ENCODE measurements around the gene REEP6. TPM values are rescaled to one million over a fixed set of nuclear protein-coding genes. Genes with fewer than 3 reads are reported as not detected.
"Not testable (repeated sequence)": the region's sequence is repeated elsewhere in the genome, so short reads cannot be mapped to it uniquely, and the experiment has no call there.

Gene REEP6
- total and polyA plus RNA-seq, 7 donors = 0.23 to 2.0 (median 1.3) TPM

DNA sequence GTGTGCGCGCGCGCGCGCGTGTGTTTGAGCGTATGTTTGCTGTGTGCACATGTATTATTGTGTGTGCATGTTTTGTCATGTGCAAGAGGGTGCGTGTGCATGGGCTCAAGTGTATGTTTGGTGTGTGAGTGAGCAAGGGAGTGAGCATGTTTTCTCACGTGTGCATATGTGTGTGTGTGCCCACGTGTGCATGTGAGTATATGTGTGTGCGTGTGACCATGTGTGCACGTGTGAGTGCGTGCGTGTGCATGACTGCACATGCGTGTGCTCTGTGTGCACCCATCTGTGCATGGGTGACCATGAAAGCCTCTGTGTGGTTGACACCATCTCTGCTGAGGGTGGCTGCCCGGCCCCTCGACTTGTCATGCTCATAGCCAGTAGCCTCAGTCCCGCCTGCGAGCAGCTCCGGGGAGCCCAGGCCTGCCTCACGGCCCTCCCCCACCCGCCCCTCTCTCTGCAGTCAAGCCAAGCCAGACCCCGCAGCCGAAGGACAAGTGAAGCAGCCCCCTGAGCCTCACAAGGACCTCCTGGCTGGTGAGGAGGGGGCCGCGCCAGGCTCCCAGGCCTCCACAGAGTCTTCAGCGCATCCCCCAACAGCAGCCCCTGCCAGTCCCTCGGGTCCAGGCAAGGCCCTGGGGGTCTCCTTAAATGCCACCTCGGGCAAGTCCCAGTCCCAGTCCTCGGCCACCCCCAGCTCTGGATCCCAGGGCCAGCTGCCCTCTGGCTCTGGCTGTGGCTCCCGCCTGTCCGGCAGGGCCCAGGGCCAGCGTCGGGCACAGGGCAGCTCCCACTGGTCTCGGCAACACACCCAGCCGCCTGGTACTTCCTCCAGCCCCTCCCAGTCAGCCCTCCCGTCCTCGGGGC, 6.0 kb downstream of the REEP6 start:
- Histone ChIP-seq H3K27ac (no peak overlapping the region), H3K27me3 (ENCODE audit: insufficient read depth in 3 of 3, low read length in 2 of 3) (peaks cover 0 to 20% (median 7%) of the 10 kb centered on the region in 3 donors), H3K36me3 (ENCODE audit: insufficient read depth in 1 of 2, low read depth in 1 of 2) (no peaks in the 10 kb centered on the region), H3K4me1 (no peaks in the 10 kb centered on the region), H3K4me3 (no peak overlapping the region), H3K9me3 (no peaks in the 10 kb centered on the region)
- intact Hi-C loops (cut with DNase I) = no loop called here
- DNase-seq (no peak), ATAC-seq (no peak)
- TF ChIP-seq, protein P1, sequence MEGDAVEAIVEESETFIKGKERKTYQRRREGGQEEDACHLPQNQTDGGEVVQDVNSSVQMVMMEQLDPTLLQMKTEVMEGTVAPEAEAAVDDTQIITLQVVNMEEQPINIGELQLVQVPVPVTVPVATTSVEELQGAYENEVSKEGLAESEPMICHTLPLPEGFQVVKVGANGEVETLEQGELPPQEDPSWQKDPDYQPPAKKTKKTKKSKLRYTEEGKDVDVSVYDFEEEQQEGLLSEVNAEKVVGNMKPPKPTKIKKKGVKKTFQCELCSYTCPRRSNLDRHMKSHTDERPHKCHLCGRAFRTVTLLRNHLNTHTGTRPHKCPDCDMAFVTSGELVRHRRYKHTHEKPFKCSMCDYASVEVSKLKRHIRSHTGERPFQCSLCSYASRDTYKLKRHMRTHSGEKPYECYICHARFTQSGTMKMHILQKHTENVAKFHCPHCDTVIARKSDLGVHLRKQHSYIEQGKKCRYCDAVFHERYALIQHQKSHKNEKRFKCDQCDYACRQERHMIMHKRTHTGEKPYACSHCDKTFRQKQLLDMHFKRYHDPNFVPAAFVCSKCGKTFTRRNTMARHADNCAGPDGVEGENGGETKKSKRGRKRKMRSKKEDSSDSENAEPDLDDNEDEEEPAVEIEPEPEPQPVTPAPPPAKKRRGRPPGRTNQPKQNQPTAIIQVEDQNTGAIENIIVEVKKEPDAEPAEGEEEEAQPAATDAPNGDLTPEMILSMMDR (IDR thresholded peaks at IDR 0.05) = no peak
- 59 to 60% (median 60%) methylated on average over 39 of the region's 39 CpGs for WGBS, 3 donors

DNA sequence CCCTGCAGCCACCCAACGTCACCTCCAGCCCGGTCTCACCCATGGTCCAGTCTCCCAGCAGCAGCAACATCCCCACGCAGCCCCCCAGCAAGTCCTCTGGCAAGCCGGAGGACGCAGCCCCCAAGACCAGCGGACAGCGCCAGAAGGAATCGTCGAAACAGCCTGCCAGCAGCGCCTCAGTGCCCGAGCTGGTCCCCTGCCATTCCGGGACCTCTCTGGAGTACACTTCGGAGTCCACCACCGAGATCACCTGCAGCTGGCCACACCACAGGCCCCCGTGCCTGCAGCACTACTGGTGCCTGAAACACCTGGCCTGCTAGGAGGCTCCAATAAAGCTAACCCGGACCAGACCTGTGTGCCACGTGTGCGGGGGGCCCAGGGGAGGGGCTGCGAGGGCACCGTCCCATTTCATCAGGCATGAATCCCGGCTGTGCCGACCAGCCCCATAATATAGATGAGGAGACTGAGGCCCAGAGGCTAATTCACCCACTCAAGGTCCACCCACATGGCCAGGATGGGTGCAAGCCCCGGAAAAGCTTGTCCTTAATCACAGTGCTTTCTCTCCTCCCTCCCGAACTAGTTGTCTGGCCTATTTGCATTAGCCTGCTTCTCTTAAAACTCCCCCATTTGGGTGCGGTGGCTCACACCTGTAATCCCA, 6.7 kb downstream of the REEP6 start:
- no peak overlapping the region for H3K4me3 ChIP-seq
- no peak overlapping the region for H3K27ac ChIP-seq
- TF ChIP-seq, protein P1 (IDR thresholded peaks at IDR 0.05) = no peak
- H3K4me1 ChIP-seq = peaks cover under 1% of the 10 kb centered on the region
- intact Hi-C loops (cut with DNase I) = no loop called here
- DNase-seq (no peak), ATAC-seq (no peak)
- WGBS, 3 donors = 66 to 67% (median 67%) methylated on average over 25 of the region's 25 CpGs
- no peaks in the 10 kb centered on the region for H3K36me3 ChIP-seq (ENCODE audit: insufficient read depth in 1 of 2, low read depth in 1 of 2)
- H3K9me3 ChIP-seq = no peaks in the 10 kb centered on the region
- peaks cover 0 to 28% (median 9%) of the 10 kb centered on the region in 3 donors for H3K27me3 ChIP-seq (ENCODE audit: insufficient read depth in 3 of 3, low read length in 2 of 3)

DNA sequence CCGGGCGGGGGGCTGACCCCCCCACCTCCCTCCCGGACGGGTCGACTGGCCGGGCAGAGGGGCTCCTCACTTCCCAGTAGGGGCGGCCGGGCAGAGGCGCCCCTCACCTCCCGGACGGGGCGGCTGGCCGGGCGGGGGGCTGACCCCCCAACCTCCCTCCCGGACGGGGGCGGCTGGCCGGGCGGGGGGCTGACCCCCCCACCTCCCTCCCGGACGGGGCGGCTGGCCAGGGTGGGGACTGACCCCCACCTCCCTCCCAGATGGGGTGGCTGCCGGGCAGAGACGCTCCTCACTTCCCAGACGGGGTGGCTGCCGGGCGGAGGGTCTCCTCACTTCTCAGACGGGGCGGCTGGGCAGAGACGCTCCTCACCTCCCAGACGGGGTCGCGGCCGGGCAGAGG, 8.2 kb downstream of the REEP6 start:
- not testable (repeated sequence) for ATAC-seq, DNase-seq
- H3K27me3 ChIP-seq (ENCODE audit: insufficient read depth in 3 of 3, low read length in 2 of 3) = peaks cover 0 to 33% (median 11%) of the 10 kb centered on the region in 3 donors

DNA sequence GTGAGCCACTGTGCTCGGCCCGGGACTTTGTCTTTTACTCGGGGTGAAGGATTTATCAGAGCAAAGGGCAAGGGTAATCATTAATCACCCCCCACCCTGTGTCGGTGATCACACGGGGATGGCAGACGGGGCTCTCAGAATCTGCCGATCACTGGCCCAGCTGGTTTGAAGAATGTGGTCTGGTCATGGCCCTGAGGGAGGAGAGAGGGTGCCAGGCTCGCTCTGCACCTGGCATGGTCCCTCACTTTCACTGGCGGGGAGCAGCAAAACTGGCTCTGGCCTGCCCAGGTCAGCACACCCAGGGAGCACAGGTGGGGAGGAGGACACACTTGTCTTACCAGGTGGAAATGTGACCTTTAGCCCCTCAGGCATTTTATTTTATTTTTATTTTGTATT, 10.2 kb downstream of the REEP6 start:
- Histone ChIP-seq H3K36me3 (ENCODE audit: insufficient read depth in 1 of 2, low read depth in 1 of 2) (peaks cover 0 to 7% of the 10 kb centered on the region in 2 donors), H3K27me3 (ENCODE audit: insufficient read depth in 3 of 3, low read length in 2 of 3) (peaks cover 0 to 31% (median 11%) of the 10 kb centered on the region in 3 donors), H3K9me3 (no peaks in the 10 kb centered on the region), H3K4me1 (peaks cover 12% of the 10 kb centered on the region), H3K27ac (no peak overlapping the region), H3K4me3 (no peak overlapping the region)
- 20 to 28% (median 27%) methylated on average over 9 of the region's 9 CpGs for WGBS, 3 donors
- peak in 1 of 4 donors; percentile 23 for ATAC-seq
- intact Hi-C loops (cut with DNase I) = no loop called here
- TF ChIP-seq, protein P1 (IDR thresholded peaks at IDR 0.05) = no peak
- DNase-seq = no peak

More for the DNA sequence above, 8.2 kb downstream of the REEP6 start:
- 80 to 88% (median 83%) methylated on average over 2 to 29 of the region's 34 CpGs for WGBS, 3 donors
- H3K36me3 ChIP-seq (ENCODE audit: insufficient read depth in 1 of 2, low read depth in 1 of 2); H3K27ac ChIP-seq; intact Hi-C loops (cut with DNase I); H3K4me3 ChIP-seq; H3K9me3 ChIP-seq: not testable (repeated sequence)
- peaks cover 12% of the 10 kb centered on the region for H3K4me1 ChIP-seq

DNA sequence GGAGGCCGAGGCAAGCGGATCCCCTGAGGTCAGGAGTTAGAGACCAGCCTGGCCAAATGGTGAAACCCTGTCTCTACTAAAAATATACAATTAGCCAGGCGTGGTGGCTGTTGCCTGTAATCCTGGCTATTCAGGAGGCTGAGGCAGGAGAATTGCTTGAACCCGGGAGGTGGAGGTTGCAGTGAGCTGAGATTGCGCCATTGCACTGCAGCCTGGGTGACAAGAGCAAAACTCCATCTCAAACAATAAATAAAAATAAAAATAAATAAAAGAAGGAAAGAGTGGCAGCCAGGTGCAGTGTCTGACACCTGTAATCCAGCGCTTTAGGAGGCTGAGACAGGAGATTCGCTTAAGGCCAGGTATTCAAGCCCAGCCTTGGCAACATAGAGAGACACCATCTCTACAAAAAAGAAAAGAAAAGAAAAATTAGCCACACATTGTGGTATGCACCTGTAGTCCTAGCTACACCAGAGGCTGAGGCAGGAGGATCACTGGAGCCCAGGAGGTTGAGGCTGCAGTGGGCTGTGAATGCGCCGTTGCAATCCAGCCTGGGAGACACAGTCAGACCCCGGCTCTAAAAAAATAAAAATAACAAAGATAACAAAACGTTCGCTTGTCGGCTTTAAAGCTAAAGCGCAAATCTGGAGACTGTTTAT, 11.6 kb downstream of the REEP6 start:
- no peak for ATAC-seq
- H3K27ac ChIP-seq = no peak overlapping the region
- H3K36me3 ChIP-seq (ENCODE audit: insufficient read depth in 1 of 2, low read depth in 1 of 2) = peaks cover 0 to 7% of the 10 kb centered on the region in 2 donors
- TF ChIP-seq, protein P1 (IDR thresholded peaks at IDR 0.05) = no peak
- DNase-seq = no peak
- H3K27me3 ChIP-seq (ENCODE audit: insufficient read depth in 3 of 3, low read length in 2 of 3) = peaks cover 0 to 25% (median 8%) of the 10 kb centered on the region in 3 donors
- intact Hi-C loops (cut with DNase I) = no loop called here
- H3K4me3 ChIP-seq = peak overlapping the region; percentile 51
- H3K4me1 ChIP-seq = peaks cover 17% of the 10 kb centered on the region
- H3K9me3 ChIP-seq = no peaks in the 10 kb centered on the region
- 59 to 65% (median 62%) methylated on average over 14 of the region's 14 CpGs for WGBS, 3 donors

All from psoas muscle (tissue), 8 donors.